Neural progenitor cell (in vitro differentiated cells): ENCODE data around the gene FKBP8. TPM values are rescaled to one million over a fixed set of nuclear protein-coding genes. Genes with fewer than 3 reads are reported as not detected.

Experiments used
- DNase-seq: peaks from one replicate; pipeline ENCODE4 v3.0.0-alpha.2; 2016; ENCODE audit warnings: low spot score
- H2AFZ ChIP-seq: fragments of 200-600 bp; sonication (generic); replicated peaks from 2 replicates; pipeline ENCODE4 v1.6.1; 2016; ENCODE audit warnings: antibody characterized with exemption
- H3F3A ChIP-seq: fragments of 200-600 bp; sonication (generic); 2 replicates; pipeline ENCODE4 v1.6.1; 2016; ENCODE audit warnings: antibody characterized with exemption, low read depth
- H3K27ac ChIP-seq: fragments of 200-600 bp; sonication (generic); 2 replicates; pipeline ENCODE4 v1.5.1; 2016; ENCODE audit warnings: mild to moderate bottlenecking
- H3K27me3 ChIP-seq: fragments of 200-600 bp; sonication (generic); 2 replicates; pipeline ENCODE4 v1.6.1; 2016; ENCODE audit warnings: mild to moderate bottlenecking, moderate library complexity
- H3K36me3 ChIP-seq: fragments of 200-600 bp; sonication (generic); 2 replicates; pipeline ENCODE4 v1.5.1; 2016
- H3K4me1 ChIP-seq: fragments of 200-600 bp; sonication (generic); 2 replicates; pipeline ENCODE4 v1.6.1; 2016; ENCODE audit warnings: mixed run types
- H3K4me2 ChIP-seq: fragments of 200-600 bp; sonication (generic); 2 replicates; pipeline ENCODE4 v1.6.1; 2016
- H3K4me3 ChIP-seq: fragments of 200-600 bp; sonication (generic); 2 replicates; pipeline ENCODE4 v1.5.1; 2016
- H3K79me2 ChIP-seq: fragments of 200-600 bp; sonication (generic); 2 replicates; pipeline ENCODE4 v1.6.1; 2016; ENCODE audit warnings: low read depth
- H3K9ac ChIP-seq: fragments of 200-600 bp; sonication (generic); 2 replicates; pipeline ENCODE4 v1.6.1; 2016
- H3K9me3 ChIP-seq: fragments of 200-600 bp; sonication (generic); 2 replicates; pipeline ENCODE4 v1.5.1; 2016; ENCODE audit warnings: low read depth
- H4K20me1 ChIP-seq: fragments of 200-600 bp; sonication (generic); 2 replicates; pipeline ENCODE4 v1.6.1; 2016; ENCODE audit warnings: low read depth
- H3K27ac Mint-ChIP-seq: 3 replicates; pipeline ENCODE4 v1.8.0; 2021; ENCODE audit warnings: mixed read lengths
- H3K27me3 Mint-ChIP-seq: 2 replicates; pipeline ENCODE4 v1.8.0; 2022; ENCODE audit warnings: low read depth, mild to moderate bottlenecking, inconsistent platforms, moderate library complexity, mixed read lengths; ENCODE audit not compliant: insufficient read depth
- H3K36me3 Mint-ChIP-seq: 3 replicates; pipeline ENCODE4 v1.8.0; 2021; ENCODE audit warnings: mixed read lengths
- H3K4me1 Mint-ChIP-seq: 3 replicates; pipeline ENCODE4 v1.8.0; 2021; ENCODE audit warnings: mixed read lengths
- H3K4me3 Mint-ChIP-seq: 3 replicates; pipeline ENCODE4 v1.8.0; 2021; ENCODE audit warnings: mild to moderate bottlenecking, moderate library complexity, mixed read lengths
- H3K9me3 Mint-ChIP-seq: 3 replicates; pipeline ENCODE4 v1.8.0; 2020; ENCODE audit warnings: mixed read lengths
- EZH2 ChIP-seq: fragments of 200-600 bp; sonication (generic); IDR thresholded peaks from 2 replicates; pipeline ENCODE4 v1.6.1; 2017; ENCODE audit warnings: antibody characterized with exemption, mild to moderate bottlenecking, moderate library complexity
- EZH2phosphoT487 ChIP-seq: fragments of 200-600 bp; sonication (generic); IDR thresholded peaks from 2 replicates; pipeline ENCODE4 v1.6.1; 2017; ENCODE audit warnings: antibody characterized with exemption
- total RNA-seq: library from RNA; depleted of rRNA; stranded (reverse); fragments of >200 nt; gene quantifications from 2 replicates; pipeline ENCODE4 v1.2.3, GENCODE V29; 2015; ENCODE audit warnings: low replicate concordance
- TF ChIP-seq, protein P1 (sequence below): fragments of 200-600 bp; sonication (generic); IDR thresholded peaks from 2 replicates; pipeline ENCODE4 v1.5.1; 2017; ENCODE audit warnings: antibody characterized with exemption, mild to moderate bottlenecking

The FKBP8 gene
- total RNA-seq, 1 donor from 2014 or later: 115 TPM

- no peak within 1 kb of the TSS for H3K27ac ChIP-seq
- Mint-ChIP-seq H3K4me1 (peaks cover 12% of the 10 kb centered on the region), H3K27ac (peak within 1 kb of the TSS; percentile 82)
These were observed 21.7 kb downstream of the FKBP8 start, which contains the start of gene ELL for GRCh38 chr19:18521692-18522123. Gene ELL, minus strand, starts transcription at chr19:18522070. Its CDS starts 15 bp downstream, at chr19:18522055.

GRCh38 chr19:18520848-18521691, 22.3 kb downstream of the FKBP8 start:
- Histone ChIP-seq H3K4me2 (peak overlapping the region; percentile 97), H3K9ac (peak overlapping the region; percentile 80), H3K27me3 (peaks cover 3% of the 10 kb centered on the region), H3K4me3 (peak overlapping the region; percentile 93), H4K20me1 (peaks cover 47% of the 10 kb centered on the region), H3K9me3 (no peaks in the 10 kb centered on the region), H3K4me1 (peaks cover 7% of the 10 kb centered on the region), H3F3A (peaks cover 19% of the 10 kb centered on the region), H3K79me2 (peaks cover 49% of the 10 kb centered on the region), H3K27ac (no peak overlapping the region), H3K36me3 (no peaks in the 10 kb centered on the region), H2AFZ (peak overlapping the region; percentile 74)
- H3K9me3 Mint-ChIP-seq: no peaks in the 10 kb centered on the region
- DNase-seq: peak; percentile 58
- H3K4me3 Mint-ChIP-seq: peak overlapping the region; percentile 98
- no peak for TF ChIP-seq EZH2phosphoT487
- TF ChIP-seq, protein P1, sequence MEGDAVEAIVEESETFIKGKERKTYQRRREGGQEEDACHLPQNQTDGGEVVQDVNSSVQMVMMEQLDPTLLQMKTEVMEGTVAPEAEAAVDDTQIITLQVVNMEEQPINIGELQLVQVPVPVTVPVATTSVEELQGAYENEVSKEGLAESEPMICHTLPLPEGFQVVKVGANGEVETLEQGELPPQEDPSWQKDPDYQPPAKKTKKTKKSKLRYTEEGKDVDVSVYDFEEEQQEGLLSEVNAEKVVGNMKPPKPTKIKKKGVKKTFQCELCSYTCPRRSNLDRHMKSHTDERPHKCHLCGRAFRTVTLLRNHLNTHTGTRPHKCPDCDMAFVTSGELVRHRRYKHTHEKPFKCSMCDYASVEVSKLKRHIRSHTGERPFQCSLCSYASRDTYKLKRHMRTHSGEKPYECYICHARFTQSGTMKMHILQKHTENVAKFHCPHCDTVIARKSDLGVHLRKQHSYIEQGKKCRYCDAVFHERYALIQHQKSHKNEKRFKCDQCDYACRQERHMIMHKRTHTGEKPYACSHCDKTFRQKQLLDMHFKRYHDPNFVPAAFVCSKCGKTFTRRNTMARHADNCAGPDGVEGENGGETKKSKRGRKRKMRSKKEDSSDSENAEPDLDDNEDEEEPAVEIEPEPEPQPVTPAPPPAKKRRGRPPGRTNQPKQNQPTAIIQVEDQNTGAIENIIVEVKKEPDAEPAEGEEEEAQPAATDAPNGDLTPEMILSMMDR: peak; percentile 4
- H3K36me3 Mint-ChIP-seq: no peaks in the 10 kb centered on the region
- H3K4me1 Mint-ChIP-seq: peaks cover 15% of the 10 kb centered on the region
- peaks cover 2% of the 10 kb centered on the region for H3K27me3 Mint-ChIP-seq
- peak overlapping the region; percentile 82 for H3K27ac Mint-ChIP-seq

More at GRCh38 chr19:18521692-18522123, 21.7 kb downstream of the FKBP8 start, which contains the start of gene ELL:
- Mint-ChIP-seq H3K4me3 (peak within 1 kb of the TSS; percentile 98), H3K9me3 (no peaks in the 10 kb centered on the region), H3K27me3 (peaks cover 2% of the 10 kb centered on the region), H3K36me3 (no peaks in the 10 kb centered on the region)
- no peak for DNase-seq
- Histone ChIP-seq H3K36me3 (no peaks in the 10 kb centered on the region), H3K9ac (peak within 1 kb of the TSS; percentile 80), H3F3A (peaks cover 19% of the 10 kb centered on the region), H3K9me3 (no peaks in the 10 kb centered on the region), H3K4me2 (peak within 1 kb of the TSS; percentile 97), H3K4me1 (peaks cover 7% of the 10 kb centered on the region), H2AFZ (peak within 1 kb of the TSS; percentile 74), H4K20me1 (peaks cover 40% of the 10 kb centered on the region), H3K79me2 (peaks cover 43% of the 10 kb centered on the region), H3K4me3 (peak within 1 kb of the TSS; percentile 93), H3K27me3 (peaks cover 3% of the 10 kb centered on the region)
- TF ChIP-seq EZH2 (no peak), EZH2phosphoT487 (no peak)
- TF ChIP-seq, protein P1: no peak

GRCh38 chr19:18519962-18520847, 23.2 kb downstream of the FKBP8 start:
- Mint-ChIP-seq H3K27me3 (peaks cover 2% of the 10 kb centered on the region), H3K4me1 (peaks cover 20% of the 10 kb centered on the region), H3K27ac (no peak overlapping the region), H3K9me3 (no peaks in the 10 kb centered on the region), H3K4me3 (peak overlapping the region; percentile 98), H3K36me3 (no peaks in the 10 kb centered on the region)
- TF ChIP-seq EZH2: no peak
- TF ChIP-seq, protein P1: peak; percentile 79
- no peak for TF ChIP-seq EZH2phosphoT487
- Histone ChIP-seq H3K79me2 (peaks cover 58% of the 10 kb centered on the region), H3F3A (peaks cover 19% of the 10 kb centered on the region), H3K36me3 (no peaks in the 10 kb centered on the region), H3K9ac (peak overlapping the region; percentile 80), H3K27me3 (peaks cover 3% of the 10 kb centered on the region), H2AFZ (no peak overlapping the region), H4K20me1 (peaks cover 55% of the 10 kb centered on the region), H3K9me3 (no peaks in the 10 kb centered on the region), H3K4me1 (peaks cover 7% of the 10 kb centered on the region), H3K4me2 (peak overlapping the region; percentile 97), H3K27ac (no peak overlapping the region), H3K4me3 (peak overlapping the region; percentile 93)
- peak; percentile 80 for DNase-seq
